Stomach (tissue), 9 donors: ENCODE results near the gene MYPOP. TPM values are rescaled to one million over a fixed set of nuclear protein-coding genes. Genes with fewer than 3 reads are reported as not detected.

ENCODE experiments used
- DNase-seq, 2 donors: peaks; one replicate each; pipeline versions ENCODE4 v3.0.0 to v3.0.0-alpha.2; 2013 to 2019
- H3K27ac ChIP-seq, 5 donors: fragments of 200-600 bp in 4 of 5; sonication (generic) in 4 of 5; one replicate each; pipeline ENCODE4 v1.5.1; 2013 to 2019; ENCODE audit warnings: mild to moderate bottlenecking in 1 of 5, moderate library complexity in 1 of 5
- H3K27me3 ChIP-seq, 3 donors: fragments of 200-600 bp; sonication (generic); one replicate each; pipeline ENCODE4 v1.5.1; 2017 to 2019; ENCODE audit warnings: mixed run types in 1 of 3
- H3K36me3 ChIP-seq, 4 donors: fragments of 200-600 bp; sonication (generic); 1 replicate in 3 of 4; 2 replicates in 1 of 4; pipeline ENCODE4 v1.5.1; 2016 to 2019
- H3K4me1 ChIP-seq, 4 donors: fragments of 200-600 bp; sonication (generic); one replicate each; pipeline ENCODE4 v1.5.1; 2016 to 2019
- H3K4me3 ChIP-seq, 4 donors: fragments of 200-600 bp; sonication (generic) in 3 of 4; one replicate each; pipeline ENCODE4 v1.5.1; 2016 to 2019; ENCODE audit warnings: mild to moderate bottlenecking in 1 of 4
- H3K9me3 ChIP-seq, 4 donors: fragments of 200-600 bp; sonication (generic); one replicate each; pipeline ENCODE4 v1.5.1; 2016 to 2019
- EP300 ChIP-seq: sonication (generic); formaldehyde crosslinking; IDR thresholded peaks from one replicate; pipeline ENCODE4 v1.6.1; 2017; ENCODE audit warnings: antibody characterized with exemption
- POLR2A ChIP-seq, 4 donors: fragments of 450-650 bp; IDR thresholded peaks; one replicate each; pipeline ENCODE4 v1.6.1; 2016; ENCODE audit warnings: antibody characterized with exemption in 4 of 4, control low read depth in 2 of 4, mild to moderate bottlenecking in 1 of 4, moderate library complexity in 1 of 4
- POLR2AphosphoS5 ChIP-seq, 3 donors: sonication (generic); formaldehyde crosslinking; IDR thresholded peaks; one replicate each; pipeline ENCODE4 v1.6.1; 2016; ENCODE audit warnings: antibody characterized with exemption in 3 of 3
- WGBS, 5 donors: extraction: QIAGEN DNeasy Blood & Tissue Kit in 3 of 5; methylation state at CpG; one replicate each; pipeline versions ENCODE4 v1.1.5 to v1.1.7; 2013 to 2018; 5-methylcytosine and 5-hydroxymethylcytosine counted together
- intact Hi-C: fragments of 100-400 bp; cut with DNase I; formaldehyde crosslinking; loops from one replicate; pipeline ENCODE4 v1.15.1; 2023; ENCODE audit warnings: low total_unique reads
- polyA plus RNA-seq, 3 donors: library from polyadenylated mRNA; stranded (reverse); fragments of 200-250 nt; gene quantifications; one replicate each; pipeline ENCODE4 v1.2.3, GENCODE V29; 2013
- total RNA-seq, 5 donors: library from RNA; depleted of rRNA; stranded (reverse); fragments of >200 nt; gene quantifications; one replicate each; pipeline versions ENCODE4 v1.1.0 to v1.2.3, GENCODE V29; 2014 to 2016
- TF ChIP-seq, protein P1 (sequence below), 7 experiments: fragments of 450-650 bp in 4 of 7; fragments of 200-600 bp in 3 of 7; sonication (generic) in 3 of 7; IDR thresholded peaks; one replicate each; pipeline ENCODE4 v1.5.1; 2016 to 2019; ENCODE audit warnings: antibody characterized with exemption in 7 of 7, control low read depth in 2 of 7, mild to moderate bottlenecking in 1 of 7
- donor health status: healthy with polysubstance abuse.
- donor health status: Bipolar disorder and iron deficiency.
- donor health status: healthy.

The MYPOP gene
- total and polyA plus RNA-seq, 8 donors = 0.58 to 12.2 (median 4.6) TPM

DNA sequence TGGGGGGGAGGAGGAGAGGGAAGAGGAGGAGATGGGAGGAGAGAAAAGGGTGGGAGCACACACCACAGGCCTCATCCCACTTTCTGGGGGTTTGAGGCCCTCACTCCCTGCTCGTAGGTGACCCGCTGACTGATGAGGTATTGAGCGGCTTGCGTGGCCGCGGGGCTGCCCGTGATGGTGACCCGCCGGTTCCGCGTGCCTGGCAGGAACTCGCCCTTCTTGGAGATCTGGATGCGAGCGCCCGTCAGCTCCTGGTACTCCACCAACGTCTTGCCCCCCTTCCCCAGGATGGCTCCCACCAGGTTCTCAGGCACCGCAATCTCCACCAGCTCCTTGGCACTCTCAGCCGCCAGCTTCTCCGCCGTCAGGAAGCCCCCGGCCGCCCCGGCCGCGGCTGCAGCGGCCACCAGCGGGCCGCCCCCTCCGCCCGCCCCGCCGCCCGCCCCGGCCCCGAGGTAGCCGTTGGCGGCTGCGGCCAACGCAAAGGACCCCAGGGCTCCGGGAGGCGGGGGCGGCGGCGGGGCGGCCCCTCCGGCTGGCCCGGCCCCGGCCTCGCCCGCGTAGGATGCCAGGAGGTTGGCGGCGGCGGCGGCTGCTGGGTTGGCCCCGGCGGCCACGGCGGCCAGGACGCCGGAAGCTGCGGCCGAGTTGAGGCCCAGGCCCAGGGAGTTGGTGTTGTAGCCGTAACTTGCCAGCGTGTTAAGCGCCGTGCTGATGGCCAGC lies 37.5 kb upstream of the MYPOP start:
- TF ChIP-seq POLR2A (IDR thresholded peaks at IDR 0.05) (no peak), EP300 (no peak)
- H3K4me1 ChIP-seq = peaks cover 0 to 6% (median 0%) of the 10 kb centered on the region in 4 donors
- peaks cover 10 to 77% (median 43%) of the 10 kb centered on the region in 3 donors for H3K27me3 ChIP-seq
- no peaks in the 10 kb centered on the region for H3K9me3 ChIP-seq
- peak in 1 of 2 donors; percentile 28 for DNase-seq
- WGBS, 5 donors = 23 to 47% (median 30%) methylated on average over 29 to 67 of the region's 67 CpGs
- H3K36me3 ChIP-seq = no peaks in the 10 kb centered on the region
- intact Hi-C loops = no loop called here
- no peak overlapping the region for H3K27ac ChIP-seq
- peak overlapping the region in 1 of 4 donors; percentile 11 for H3K4me3 ChIP-seq

DNA sequence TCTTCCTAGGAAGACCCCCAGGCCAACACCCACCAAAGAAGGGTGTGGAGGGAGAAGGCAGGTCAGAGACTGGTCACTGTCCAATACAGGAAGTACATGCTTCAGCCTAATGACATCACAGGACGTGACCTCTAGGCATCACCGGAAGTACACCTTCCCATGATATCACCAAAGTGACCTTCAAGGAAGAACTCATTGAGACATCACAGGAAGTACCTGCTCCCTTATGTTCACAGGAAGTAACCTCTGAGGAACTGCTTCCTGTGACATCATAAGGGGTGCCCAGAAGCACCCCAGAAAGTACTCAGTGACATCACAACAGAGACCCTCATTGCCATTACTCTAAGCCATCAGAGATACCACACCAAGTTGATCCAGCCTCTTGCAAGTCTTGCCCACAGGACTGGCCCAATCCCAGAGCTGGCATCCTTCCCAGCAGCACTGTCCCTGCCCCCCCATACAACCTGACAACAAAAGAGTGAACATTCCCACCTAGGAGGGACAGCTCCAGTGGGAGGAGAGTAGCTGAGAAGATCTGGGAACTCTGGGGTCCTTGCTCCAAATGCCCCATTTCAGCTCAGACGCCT lies 36.4 kb upstream of the MYPOP start:
- peaks cover 12 to 88% (median 55%) of the 10 kb centered on the region in 3 donors for H3K27me3 ChIP-seq
- no peaks in the 10 kb centered on the region for H3K9me3 ChIP-seq
- no peak for DNase-seq
- no peak for TF ChIP-seq EP300
- TF ChIP-seq, protein P1, sequence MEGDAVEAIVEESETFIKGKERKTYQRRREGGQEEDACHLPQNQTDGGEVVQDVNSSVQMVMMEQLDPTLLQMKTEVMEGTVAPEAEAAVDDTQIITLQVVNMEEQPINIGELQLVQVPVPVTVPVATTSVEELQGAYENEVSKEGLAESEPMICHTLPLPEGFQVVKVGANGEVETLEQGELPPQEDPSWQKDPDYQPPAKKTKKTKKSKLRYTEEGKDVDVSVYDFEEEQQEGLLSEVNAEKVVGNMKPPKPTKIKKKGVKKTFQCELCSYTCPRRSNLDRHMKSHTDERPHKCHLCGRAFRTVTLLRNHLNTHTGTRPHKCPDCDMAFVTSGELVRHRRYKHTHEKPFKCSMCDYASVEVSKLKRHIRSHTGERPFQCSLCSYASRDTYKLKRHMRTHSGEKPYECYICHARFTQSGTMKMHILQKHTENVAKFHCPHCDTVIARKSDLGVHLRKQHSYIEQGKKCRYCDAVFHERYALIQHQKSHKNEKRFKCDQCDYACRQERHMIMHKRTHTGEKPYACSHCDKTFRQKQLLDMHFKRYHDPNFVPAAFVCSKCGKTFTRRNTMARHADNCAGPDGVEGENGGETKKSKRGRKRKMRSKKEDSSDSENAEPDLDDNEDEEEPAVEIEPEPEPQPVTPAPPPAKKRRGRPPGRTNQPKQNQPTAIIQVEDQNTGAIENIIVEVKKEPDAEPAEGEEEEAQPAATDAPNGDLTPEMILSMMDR (IDR thresholded peaks at IDR 0.05) = no peak
- no peak for TF ChIP-seq POLR2AphosphoS5 (IDR thresholded peaks at IDR 0.05)
- no peak for TF ChIP-seq POLR2A (IDR thresholded peaks at IDR 0.05)
- intact Hi-C loops = no loop called here
- H3K36me3 ChIP-seq = no peaks in the 10 kb centered on the region
- no peak overlapping the region for H3K4me3 ChIP-seq
- WGBS, 5 donors = 80 to 89% (median 81%) methylated on average over 3 of the region's 3 CpGs
- H3K27ac ChIP-seq = no peak overlapping the region
- H3K4me1 ChIP-seq = peaks cover 0 to 6% (median 0%) of the 10 kb centered on the region in 4 donors

DNA sequence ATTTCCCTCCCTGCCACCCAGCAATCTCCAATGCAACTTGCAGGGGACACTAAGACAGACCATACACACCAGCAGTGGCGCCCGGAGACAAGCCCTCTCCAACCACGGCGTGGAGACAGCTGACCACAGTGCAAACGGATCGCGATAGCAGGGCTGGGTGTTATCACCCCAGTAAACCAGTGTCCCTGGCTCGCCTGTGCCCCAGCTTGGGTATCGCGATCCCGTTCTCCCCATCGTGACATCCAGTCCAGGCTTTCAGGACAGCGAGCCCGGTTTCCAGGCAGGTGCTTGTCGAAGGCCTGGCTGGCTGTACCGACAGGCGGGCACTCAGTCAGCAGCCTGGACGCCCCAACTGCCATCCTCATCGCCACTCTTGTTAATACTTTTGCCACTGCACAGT lies 32.9 kb upstream of the MYPOP start:
- 52 to 65% (median 59%) methylated on average over 19 of the region's 19 CpGs for WGBS, 5 donors
- TF ChIP-seq POLR2A (IDR thresholded peaks at IDR 0.05) = no peak
- no peak for TF ChIP-seq EP300
- TF ChIP-seq, protein P1 (IDR thresholded peaks at IDR 0.05) = no peak
- no peak for TF ChIP-seq POLR2AphosphoS5 (IDR thresholded peaks at IDR 0.05)
- Histone ChIP-seq H3K9me3 (no peaks in the 10 kb centered on the region), H3K36me3 (no peaks in the 10 kb centered on the region), H3K4me3 (no peak overlapping the region), H3K27me3 (peaks cover 9 to 91% (median 52%) of the 10 kb centered on the region in 3 donors), H3K27ac (no peak overlapping the region), H3K4me1 (peaks cover 0 to 1% (median 0%) of the 10 kb centered on the region in 4 donors)
- intact Hi-C loops = no loop called here
- no peak for DNase-seq

DNA sequence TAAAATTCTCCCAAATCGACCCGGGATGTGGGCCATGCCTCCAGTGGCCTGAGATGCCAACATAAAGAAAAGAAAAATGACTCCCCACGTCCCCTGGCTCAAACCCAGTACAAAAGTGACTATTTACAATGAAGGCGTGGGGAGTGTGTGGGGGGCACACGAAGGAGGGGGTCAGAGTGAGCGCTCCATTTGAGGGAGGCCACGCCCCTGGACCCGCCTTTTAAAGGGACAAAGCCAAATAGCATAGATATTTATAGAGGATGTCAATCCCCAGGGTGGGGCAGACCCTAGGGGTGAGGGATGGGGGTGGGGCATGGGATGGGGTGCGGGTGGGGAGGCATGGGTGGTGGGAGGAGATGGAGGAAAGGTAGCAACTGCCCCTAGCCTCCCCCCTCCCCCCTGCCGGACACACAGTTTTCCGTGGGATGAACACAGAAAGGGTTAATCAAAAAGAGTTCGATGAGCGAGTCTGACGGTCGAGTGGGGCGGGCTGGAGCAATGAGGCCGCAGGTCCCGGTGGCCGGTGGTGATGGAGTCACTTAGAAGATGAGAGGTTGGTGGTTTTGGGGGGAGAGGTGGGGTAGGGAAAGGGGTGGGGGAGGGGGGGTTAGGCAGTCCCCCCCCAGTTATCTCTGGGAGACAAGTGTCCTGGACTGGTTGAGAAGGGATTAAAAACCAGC lies 32.3 kb upstream of the MYPOP start:
- 21 to 33% (median 25%) methylated on average over 18 to 19 of the region's 19 CpGs for WGBS, 5 donors
- H3K27ac ChIP-seq = no peak overlapping the region
- no peaks in the 10 kb centered on the region for H3K36me3 ChIP-seq
- H3K4me3 ChIP-seq = no peak overlapping the region
- DNase-seq = no peak
- no peak for TF ChIP-seq EP300
- no peak for TF ChIP-seq POLR2AphosphoS5 (IDR thresholded peaks at IDR 0.05)
- TF ChIP-seq POLR2A (IDR thresholded peaks at IDR 0.05) = no peak
- TF ChIP-seq, protein P1 (IDR thresholded peaks at IDR 0.05) = no peak
- peaks cover 9 to 85% (median 48%) of the 10 kb centered on the region in 3 donors for H3K27me3 ChIP-seq
- no peaks in the 10 kb centered on the region for H3K9me3 ChIP-seq
- intact Hi-C loops = no loop called here
- H3K4me1 ChIP-seq = no peaks in the 10 kb centered on the region
